Measurements from ENCODE around the gene INTS6L. TPM values are rescaled to one million over a fixed set of nuclear protein-coding genes. Genes with fewer than 3 reads are reported as not detected.

The INTS6L gene
- total and polyA plus RNA-seq, 2 of the 8 experiments (the other 6 are each of a cell fraction or from before 2014, with no cell fraction given): 4.1 to 5.2 TPM

DNA sequence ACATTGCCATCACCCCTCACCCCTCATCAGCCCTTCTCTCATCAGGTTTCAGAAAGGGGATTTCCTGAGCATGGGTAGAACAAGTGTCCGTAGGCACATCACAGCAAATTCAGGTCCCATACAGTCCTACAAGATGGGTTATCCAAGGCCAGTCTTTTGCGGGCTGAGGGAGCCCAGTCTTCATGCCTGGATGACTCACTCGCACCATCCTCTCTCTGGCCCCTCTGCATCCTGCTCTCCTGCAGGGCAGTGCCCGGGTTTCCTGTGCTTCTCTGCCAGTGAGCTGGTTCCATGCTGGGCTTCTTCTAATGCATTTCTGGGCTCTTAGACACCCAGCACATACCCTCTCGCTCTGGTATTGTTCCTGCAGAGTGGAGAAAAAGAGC lies 7.3 kb upstream of the INTS6L start:
- Histone ChIP-seq H3K4me2 (ENCODE audit: insufficient read depth in 1 of 2, low read depth in 2 of 2, low read length in 2 of 2) (no peak overlapping the region), H3K79me2 (ENCODE audit: control insufficient read depth in 1 of 2, insufficient read depth in 2 of 2, low read length in 2 of 2) (no peaks in the 10 kb centered on the region), H3K9ac (replicated peaks in 1 of 4; ENCODE audit: extremely low read depth in 1 of 4, low read depth in 3 of 4, low read length in 3 of 4) (no peak overlapping the region), H3K4ac (replicated peaks; ENCODE audit: insufficient read length, low read depth, low read length) (no peak overlapping the region), H2BK12ac (ENCODE audit: low read depth, low read length) (no peak overlapping the region), H2AFZ (ENCODE audit: low read length) (no peak overlapping the region), H3K27me3 (replicated peaks in 1 of 4; ENCODE audit: control insufficient read depth in 3 of 4, extremely low read depth in 1 of 4, insufficient read depth in 3 of 4, low read length in 3 of 4) (no peaks in the 10 kb centered on the region), H3K4me3 (ENCODE audit: extremely low read depth in 1 of 4, insufficient read depth in 2 of 4, low read depth in 3 of 4, low read length in 4 of 4) (no peak overlapping the region), H3K4me1 (replicated peaks in 1 of 4; ENCODE audit: control insufficient read depth in 3 of 4, insufficient read depth in 4 of 4, low read length in 3 of 4) (no peaks in the 10 kb centered on the region), H3K36me3 (ENCODE audit: control insufficient read depth in 2 of 4, insufficient read depth in 4 of 4, low read length in 3 of 4) (no peaks in the 10 kb centered on the region), H3K23ac (ENCODE audit: insufficient read length) (no peak overlapping the region), H2BK20ac (ENCODE audit: low read length) (no peak overlapping the region), H4K5ac (ENCODE audit: insufficient read length, low read depth, low read length) (no peak overlapping the region), H4K8ac (ENCODE audit: extremely low read depth, insufficient read depth, low read length) (no peak overlapping the region), H3K79me1 (ENCODE audit: low read depth, low read length) (no peaks in the 10 kb centered on the region), H3K14ac (ENCODE audit: insufficient read length) (no peak overlapping the region), H2AK5ac (ENCODE audit: low read depth, low read length) (no peak overlapping the region), H2BK120ac (replicated peaks; ENCODE audit: low read depth, low read length) (no peak overlapping the region), H3K56ac (replicated peaks; ENCODE audit: insufficient read length, low read depth, low read length) (no peak overlapping the region), H3K27ac (ENCODE audit: low read depth, low read length) (no peak overlapping the region), H3K18ac (ENCODE audit: extremely low read depth, low read length) (no peak overlapping the region), H4K91ac (replicated peaks; ENCODE audit: insufficient read length, low read length) (no peak overlapping the region), H3K9me3 (ENCODE audit: insufficient read depth in 2 of 2, low read depth in 1 of 2, low read length in 1 of 2) (no peaks in the 10 kb centered on the region), H2BK5ac (ENCODE audit: low read depth, low read length) (no peak overlapping the region), H3K23me2 (ENCODE audit: low read depth, low read length) (no peaks in the 10 kb centered on the region), H4K20me1 (replicated peaks in 1 of 2; ENCODE audit: control insufficient read depth in 1 of 2, insufficient read depth in 2 of 2, low read length in 2 of 2) (no peaks in the 10 kb centered on the region), H2BK15ac (ENCODE audit: low read length) (no peak overlapping the region)
- TF ChIP-seq JUN (IDR thresholded peaks at IDR 0.05; ENCODE audit: low read depth, low read length) (no peak), SP2 (IDR thresholded peaks at IDR 0.05; ENCODE audit: low read length) (no peak), NRF1 (IDR thresholded peaks at IDR 0.05; ENCODE audit: low read depth, low read length) (no peak), BCL11A (IDR thresholded peaks at IDR 0.05; ENCODE audit: low read depth in 2 of 2, low read length in 2 of 2) (no peak), BACH1 (IDR thresholded peaks at IDR 0.05; ENCODE audit: low read length) (no peak), CHD1 (IDR thresholded peaks at IDR 0.05; ENCODE audit: low read depth, low read length) (no peak), MAFK (IDR thresholded peaks at IDR 0.05; ENCODE audit: low read depth, low read length) (no peak), RFX5 (IDR thresholded peaks at IDR 0.05; ENCODE audit: borderline replicate concordance, low read depth, low read length) (no peak), TAF1 (IDR thresholded peaks at IDR 0.05; ENCODE audit: low read depth, low read length) (no peak), SP1 (IDR thresholded peaks at IDR 0.05; ENCODE audit: low read depth, low read length) (no peak), ASH2L (IDR thresholded peaks at IDR 0.05; ENCODE audit: low read length) (no peak), CTBP2 (IDR thresholded peaks at IDR 0.05; ENCODE audit: borderline replicate concordance, insufficient read depth, insufficient read length, low read length) (no peak), SIN3A (conservative IDR thresholded peaks at IDR 0.05 in 1 of 2, IDR thresholded peaks at IDR 0.05 in 1 of 2; ENCODE audit: low read depth in 1 of 2, low read length in 2 of 2) (no peak), RXRA (IDR thresholded peaks at IDR 0.05; ENCODE audit: insufficient read depth, low read depth, low read length) (no peak), CBX5 (IDR thresholded peaks at IDR 0.05; ENCODE audit: low read depth, low read length) (no peak), KDM4A (IDR thresholded peaks at IDR 0.05; ENCODE audit: low read depth, low read length, severe bottlenecking) (no peak)
- DNase-seq (ENCODE audit: low read depth in 1 of 2, low spot score in 2 of 2) (no peak), FAIRE-seq (no peak)
- WGBS, 2 experiments (ENCODE audit: extremely low coverage in 1 of 2, insufficient coverage in 1 of 2, insufficient read length in 1 of 2, insufficient replicate concordance in 2 of 2, low coverage in 1 of 2, low lambda C conversion rate in 2 of 2, missing lambda C conversion rate in 1 of 2): 86% methylated on average over 2 of the region's 5 CpGs; no CpG with 5 or more reads in 1 of the 2 experiments
- ChIA-PET POLR2A (ENCODE audit: partially characterized antibody) (no interaction called here), CTCF (ENCODE audit: partially characterized antibody) (no interaction called here)
